ENCODE data around the gene CARD19. TPM values are rescaled to one million over a fixed set of nuclear protein-coding genes. Genes with fewer than 3 reads are reported as not detected.
"Not testable (repeated sequence)": the region's sequence is repeated elsewhere in the genome, so short reads cannot be mapped to it uniquely, and the experiment has no call there.

CARD19 gene
- polyA plus RNA-seq, 3 donors = 19.3 to 29.2 (median 25.9) TPM

- DNase-seq = no peak
Observed at GRCh38 chr9:93128715-93129224, 32.8 kb downstream of the CARD19 start.

GRCh38 chr9:93129286-93129685 lies 33.3 kb downstream of the CARD19 start:
- no peak for DNase-seq

GRCh38 chr9:93129691-93130500 lies 33.9 kb downstream of the CARD19 start:
- DNase-seq = no peak

- no peak for DNase-seq
Observed at GRCh38 chr9:93130861-93131481, 35.0 kb downstream of the CARD19 start.

GRCh38 chr9:93131599-93132286 lies 35.7 kb downstream of the CARD19 start:
- DNase-seq = no peak

GRCh38 chr9:93132287-93132927 lies 36.4 kb downstream of the CARD19 start:
- no peak for DNase-seq

GRCh38 chr9:93132946-93133680 lies 37.1 kb downstream of the CARD19 start:
- peak; percentile 69 for DNase-seq

GRCh38 chr9:93133681-93134014 lies 37.6 kb downstream of the CARD19 start:
- peak; percentile 57 for DNase-seq

GRCh38 chr9:93134015-93134739 lies 38.2 kb downstream of the CARD19 start, which contains the start of gene NINJ1:
NINJ1 (minus strand) TSS chr9:93134251; CDS start chr9:93134217, 34 bp downstream.
- peak; percentile 84 for DNase-seq

- no peak for DNase-seq
Observed at GRCh38 chr9:93134740-93135444, 38.9 kb downstream of the CARD19 start.

- DNase-seq = no peak
Observed at GRCh38 chr9:93136011-93136440, 40.0 kb downstream of the CARD19 start.

GRCh38 chr9:93137362-93137761 lies 41.3 kb downstream of the CARD19 start:
- DNase-seq = no peak

GRCh38 chr9:93138171-93138764 lies 42.3 kb downstream of the CARD19 start:
- DNase-seq = no peak

- DNase-seq = no peak
Observed at GRCh38 chr9:93139365-93140182, 43.6 kb downstream of the CARD19 start.

- DNase-seq = no peak
Observed at GRCh38 chr9:93141771-93142483, 45.9 kb downstream of the CARD19 start.

- no peak for DNase-seq
Observed at GRCh38 chr9:93143830-93144530, 48.0 kb downstream of the CARD19 start.

GRCh38 chr9:93146696-93147095 lies 50.7 kb downstream of the CARD19 start:
- DNase-seq = not testable (repeated sequence)

Measured in renal pelvis (tissue), 4 donors.